Endometrial microvascular endothelial cells (primary cell): ENCODE results near the gene ISCU. TPM values are rescaled to one million over a fixed set of nuclear protein-coding genes. Genes with fewer than 3 reads are reported as not detected.

ENCODE experiments used
- in situ Hi-C: cut with HindIII; loops from 2 replicates; pipeline ENCODE4 v1.10.0; 2017; ENCODE audit warnings: low sequenced_read_pairs, low pct_unique_long_range_greater_than_20kb; ENCODE audit errors: inconsistent ontology term
- total RNA-seq: library from RNA; depleted of rRNA; stranded (reverse); fragments of >200 nt; gene quantifications from one replicate; pipeline ENCODE4 v1.2.3, GENCODE V29; 2015; ENCODE audit errors: inconsistent ontology term

Gene ISCU
- total RNA-seq, 1 donor from 2014 or later: 113 TPM

GRCh38 chr12:108598553-108599250 lies 36.3 kb downstream of the ISCU start:
- in situ Hi-C loops: no loop called here

- in situ Hi-C loops: no loop called here
Measured at GRCh38 chr12:108599541-108599940, 37.1 kb downstream of the ISCU start.

- in situ Hi-C loops: no loop called here
Measured at GRCh38 chr12:108599948-108600701, 37.7 kb downstream of the ISCU start.

DNA sequence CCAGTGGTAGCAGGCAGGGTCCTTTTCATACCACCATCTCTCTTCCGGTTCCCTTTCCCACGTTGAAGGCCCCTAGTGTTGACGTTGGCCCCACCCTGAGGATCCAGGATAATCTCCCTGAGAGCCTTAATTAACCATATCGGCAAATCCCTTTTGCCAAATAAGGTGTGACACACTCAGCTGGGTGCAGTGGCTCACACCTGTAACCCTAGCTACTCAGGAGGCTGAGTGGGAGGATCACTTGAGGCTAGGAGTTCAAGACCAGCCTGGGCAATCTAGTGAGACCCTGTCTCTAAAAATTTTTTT lies 38.3 kb downstream of the ISCU start:
- in situ Hi-C loops: no loop called here

DNA sequence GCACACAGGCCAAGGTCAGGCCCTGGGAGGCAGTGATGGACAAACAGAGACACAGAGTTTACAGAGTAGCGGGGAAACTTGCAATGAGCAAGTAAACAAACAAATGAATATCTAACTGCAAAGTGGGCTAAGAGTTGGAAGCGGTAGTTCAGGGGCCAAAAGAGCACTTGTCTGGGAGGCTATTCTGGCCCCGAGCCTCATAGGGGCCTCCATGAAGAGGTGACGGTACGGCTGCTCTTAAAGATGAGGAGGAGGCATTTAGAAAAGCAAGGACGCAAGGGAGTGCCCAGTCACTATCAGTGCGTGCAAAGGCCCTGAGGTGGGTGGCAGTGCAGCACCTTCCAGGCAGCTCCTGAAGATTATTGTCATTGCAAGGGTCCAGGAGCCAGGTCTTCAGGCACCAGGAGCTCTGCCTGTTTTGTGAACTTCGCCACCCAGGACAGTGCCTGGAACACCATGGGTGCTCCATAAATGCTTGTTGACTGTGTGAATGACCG lies 39.9 kb downstream of the ISCU start:
- in situ Hi-C loops: no loop called here

DNA sequence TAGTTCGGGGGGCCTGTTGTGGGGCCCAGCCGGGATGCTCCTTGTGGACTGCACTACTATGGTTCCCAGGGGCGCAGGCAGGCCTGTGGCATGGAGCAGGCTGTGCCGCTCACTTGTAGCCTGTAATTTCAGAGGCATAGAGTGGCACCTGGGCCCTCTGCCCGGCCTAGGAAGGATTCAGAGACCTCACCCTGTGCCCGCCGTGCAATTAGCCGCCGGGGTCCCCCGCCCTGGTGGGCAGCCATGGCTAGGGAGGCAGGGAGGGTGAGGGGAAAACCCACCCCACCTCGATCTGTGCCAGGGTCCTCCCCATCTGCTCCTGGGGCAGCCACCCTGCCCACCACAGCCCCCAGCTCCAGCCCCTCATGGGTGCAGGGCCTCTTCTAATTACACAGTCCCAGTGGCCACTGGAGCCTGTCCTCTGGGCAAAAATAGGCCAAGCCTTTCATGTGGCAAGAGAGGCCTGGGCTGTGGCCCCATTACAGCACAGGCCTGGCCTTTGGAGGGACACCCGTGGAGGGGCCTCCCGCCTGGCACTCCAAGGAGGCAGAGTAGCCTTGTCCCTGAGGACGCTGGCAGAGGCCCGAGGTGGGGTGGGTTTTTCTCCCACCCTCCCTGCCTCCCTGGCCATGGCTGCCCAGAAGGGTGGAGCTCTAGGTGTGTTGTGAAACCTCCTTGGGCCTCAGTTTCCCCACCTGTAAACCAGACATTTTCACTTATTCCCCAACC lies 40.7 kb downstream of the ISCU start:
- in situ Hi-C loops: no loop called here

- in situ Hi-C loops: no loop called here
Measured at GRCh38 chr12:108603743-108604142, 41.3 kb downstream of the ISCU start.

GRCh38 chr12:108604208-108604941 lies 42.0 kb downstream of the ISCU start:
- in situ Hi-C loops: no loop called here

DNA sequence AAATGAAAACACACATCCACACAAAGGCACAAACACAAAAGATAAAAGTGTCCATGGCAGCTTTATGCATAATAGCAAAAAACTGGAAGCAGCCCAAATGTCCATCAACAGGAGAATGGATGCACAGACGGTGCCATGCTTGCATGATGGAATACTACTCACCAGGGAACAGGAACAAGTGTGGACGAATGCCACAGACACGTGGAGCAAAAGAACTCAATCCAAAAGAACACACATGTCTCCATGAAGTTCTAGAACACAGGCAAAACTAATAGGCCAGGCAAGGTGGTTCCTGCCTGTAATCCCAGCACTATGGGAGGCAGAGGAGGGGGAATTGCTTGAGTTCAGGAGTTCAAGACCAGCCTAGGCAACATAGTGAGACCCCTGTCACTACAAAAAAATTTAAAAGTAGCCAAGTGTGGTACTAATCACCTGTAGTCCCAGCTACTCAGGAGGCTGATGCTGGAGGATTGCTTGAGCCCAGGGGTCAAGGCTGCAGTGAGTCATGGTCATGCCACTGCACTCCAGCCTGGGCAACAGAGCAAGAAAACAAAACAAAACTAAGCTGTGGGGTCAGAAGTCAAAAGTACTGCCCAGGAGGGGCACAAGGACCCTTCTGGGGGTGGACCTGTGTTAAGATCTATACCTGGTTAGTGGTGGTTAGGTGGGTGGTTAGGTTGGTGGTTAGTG lies 42.7 kb downstream of the ISCU start:
- in situ Hi-C loops: no loop called here

- in situ Hi-C loops: no loop called here
Measured at GRCh38 chr12:108605690-108606406, 43.5 kb downstream of the ISCU start.

DNA sequence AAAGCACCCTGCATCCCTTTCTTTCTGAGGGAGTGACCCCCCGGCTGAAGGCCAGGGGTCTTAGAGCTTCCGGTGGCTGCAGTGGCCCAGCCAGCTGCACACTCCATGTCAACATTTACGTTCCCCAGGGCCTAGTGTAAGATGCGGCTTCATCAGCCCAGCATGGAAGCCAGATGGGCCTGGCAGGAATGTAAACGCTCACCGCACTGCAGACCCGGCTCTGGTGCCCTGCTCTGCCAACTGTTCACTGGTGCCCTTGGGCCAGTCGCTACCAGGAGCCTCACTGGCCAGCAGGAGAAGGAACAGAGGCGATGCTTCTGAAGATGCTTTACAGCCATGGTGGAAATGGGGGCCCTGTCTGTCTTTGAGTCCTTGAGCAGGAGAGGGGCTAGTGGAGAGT lies 44.1 kb downstream of the ISCU start:
- in situ Hi-C loops: no loop called here

DNA sequence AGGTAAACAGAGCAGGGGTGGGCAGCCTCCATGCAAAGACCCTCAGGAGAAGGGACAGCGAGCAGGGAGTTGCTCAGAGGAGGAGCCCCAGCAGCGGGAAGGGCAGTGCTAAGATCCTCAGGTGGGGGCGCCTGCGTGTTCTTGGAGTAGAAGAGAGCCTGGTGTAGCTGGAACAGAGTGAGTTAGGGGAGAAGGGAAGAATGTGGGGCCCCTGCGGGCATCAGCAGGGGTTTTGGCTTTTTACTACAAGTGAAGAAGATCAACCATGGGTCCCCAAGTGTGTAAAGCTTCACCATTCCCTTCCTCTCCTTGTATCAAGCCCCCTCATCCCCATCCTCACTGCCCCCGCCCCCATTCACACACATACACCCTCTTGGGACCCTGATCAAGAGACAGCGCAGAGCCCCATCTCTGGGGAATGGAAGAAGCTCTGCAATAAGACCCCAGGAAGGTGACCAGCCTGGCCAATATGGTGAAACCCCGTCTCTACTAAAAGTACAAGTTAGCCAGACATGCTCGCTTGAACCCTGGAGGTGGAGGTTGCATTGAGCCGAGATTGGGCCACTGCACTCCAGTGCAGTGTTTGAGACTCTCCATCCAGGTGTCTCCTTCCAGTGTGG lies 45.7 kb downstream of the ISCU start:
- in situ Hi-C loops: no loop called here

GRCh38 chr12:108608616-108609015 lies 46.2 kb downstream of the ISCU start:
- in situ Hi-C loops: no loop called here

DNA sequence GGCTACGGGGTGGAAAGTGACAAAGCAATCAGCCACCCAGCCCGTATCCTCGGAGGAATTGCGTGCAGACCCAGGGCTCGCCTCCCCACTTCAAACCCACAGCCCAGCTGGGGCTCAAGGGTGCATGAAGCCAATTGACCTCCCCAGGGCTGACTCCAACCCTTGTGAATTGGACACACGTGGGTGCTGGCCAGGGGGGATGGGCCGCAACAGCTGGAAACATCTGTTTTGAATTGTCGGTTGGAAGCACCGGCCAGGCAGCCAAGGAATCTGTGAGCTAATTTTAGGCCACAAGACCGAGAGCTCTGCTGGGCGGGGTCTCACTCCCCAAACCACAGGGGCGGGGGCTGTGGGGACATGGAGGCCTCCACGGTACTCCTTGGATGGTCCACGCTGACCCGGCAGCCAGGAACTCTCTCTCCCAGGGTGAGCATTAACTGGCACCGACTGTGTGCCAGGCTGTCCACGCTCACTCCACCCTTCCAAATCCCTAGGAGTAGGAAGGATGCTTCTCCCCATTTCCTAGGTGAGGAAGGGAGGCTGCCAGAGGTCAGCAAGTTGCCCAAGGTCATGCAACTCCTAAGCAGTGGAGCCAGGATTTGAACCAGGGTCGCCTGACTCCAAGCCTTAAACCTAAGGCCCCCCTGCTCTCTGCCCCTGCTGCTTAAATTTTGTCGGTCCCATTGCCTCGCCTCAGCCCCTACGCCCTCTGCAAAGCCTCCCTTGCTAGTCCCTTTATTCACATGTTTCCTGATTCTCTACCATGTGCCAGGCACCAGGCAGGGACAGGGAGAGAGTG lies 47.3 kb downstream of the ISCU start:
- in situ Hi-C loops: no loop called here

DNA sequence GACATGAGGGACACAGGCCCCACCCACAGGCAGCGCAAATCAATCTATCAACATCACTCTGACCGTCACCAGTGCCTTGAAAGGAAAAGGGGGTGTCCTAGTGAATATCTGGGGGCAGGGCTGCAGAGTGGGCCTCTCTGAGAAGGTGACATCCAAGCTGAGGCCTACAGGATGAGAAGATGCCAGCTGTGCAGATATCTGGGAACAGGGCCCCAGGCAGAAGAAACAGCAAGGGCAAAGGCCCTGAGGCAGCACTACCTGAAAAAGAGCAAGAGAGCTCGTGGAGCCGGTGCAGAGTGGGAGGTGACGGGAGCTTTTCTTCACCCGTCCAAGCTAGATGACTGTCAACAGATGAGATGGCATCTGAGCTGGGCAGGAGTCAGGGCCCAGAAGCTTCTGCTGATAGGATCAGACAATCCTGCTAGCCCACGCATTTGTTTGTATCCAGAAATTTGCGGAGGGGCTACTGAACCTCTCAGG lies 48.0 kb downstream of the ISCU start:
- in situ Hi-C loops: no loop called here

- in situ Hi-C loops: no loop called here
Measured at GRCh38 chr12:108610856-108611605, 48.6 kb downstream of the ISCU start.
